B cell (primary cell): ENCODE results near the gene ASTN2. TPM values are rescaled to one million over a fixed set of nuclear protein-coding genes. Genes with fewer than 3 reads are reported as not detected.
"Not testable (repeated sequence)": the region's sequence is repeated elsewhere in the genome, so short reads cannot be mapped to it uniquely, and the experiment has no call there.

ENCODE experiments used
- ATAC-seq: fragments of 200-7000 bp; cut with Tn5 transposase; one replicate; pipeline ENCODE4 v1.10.0; 2021; ENCODE audit warnings: low read depth, mild to moderate bottlenecking, moderate number of reproducible peaks, moderate library complexity
- CTCF ChIA-PET: fragments of 350-600 bp; sonication (Branson Sonifier 250); formaldehyde crosslinking; loops from one replicate; lab custom pipeline; 2021; ENCODE audit warnings: antibody characterized with exemption, inconsistent platforms; lab: Charles Lee
- POLR2A ChIA-PET: fragments of 350-600 bp; sonication (Branson Sonifier 250); formaldehyde crosslinking; loops from one replicate; lab custom pipeline; 2021; ENCODE audit warnings: antibody characterized with exemption; lab: Charles Lee
- DNase-seq: peaks from one replicate; pipeline ENCODE4 v3.0.0; 2013
- H2AFZ ChIP-seq: 2 replicates; pipeline ENCODE4 v1.6.1; 2012; ENCODE audit warnings: mild to moderate bottlenecking, low read depth, low read length; ENCODE audit not compliant: insufficient read depth, poor library complexity, severe bottlenecking
- H3K27ac ChIP-seq, 2 donors: 1 replicate in 1 of 2; 2 replicates in 1 of 2; pipeline ENCODE4 v1.5.1; 2012 to 2013; ENCODE audit warnings: low read length in 2 of 2, mild to moderate bottlenecking in 2 of 2, moderate library complexity in 1 of 2
- H3K27me3 ChIP-seq, 4 experiments: fragments of 200-600 bp in 1 of 4; sonication (generic) in 1 of 4; replicated peaks in 1 of 4; 1 replicate in 2 of 4; 2 replicates in 2 of 4; pipeline versions ENCODE4 v1.6.1 to v1.7.0; 2013 to 2016; ENCODE audit warnings: low read length in 3 of 4, mild to moderate bottlenecking in 2 of 4, mixed read lengths in 1 of 4, moderate library complexity in 1 of 4; ENCODE audit not compliant: insufficient read depth in 4 of 4, control insufficient read depth in 3 of 4; ENCODE audit errors: control extremely low read depth in 1 of 4
- H3K36me3 ChIP-seq, 2 experiments: replicated peaks in 1 of 2; 1 replicate in 1 of 2; 2 replicates in 1 of 2; pipeline versions ENCODE4 v1.6.1 to v1.7.1; 2013; ENCODE audit warnings: low read length in 1 of 2; ENCODE audit not compliant: insufficient read depth in 2 of 2, control insufficient read depth in 1 of 2; ENCODE audit errors: control extremely low read depth in 1 of 2, extremely low read depth in 1 of 2
- H3K4me1 ChIP-seq, 2 donors: fragments of 200-600 bp in 1 of 2; sonication (generic) in 1 of 2; 1 replicate in 1 of 2; 2 replicates in 1 of 2; pipeline versions ENCODE4 v1.5.1 to v1.6.1; 2013 to 2017; ENCODE audit warnings: low read length in 2 of 2; ENCODE audit not compliant: control insufficient read depth in 2 of 2, insufficient read depth in 2 of 2
- H3K4me2 ChIP-seq: replicated peaks from 2 replicates; pipeline ENCODE3; 2012; ENCODE audit warnings: mild to moderate bottlenecking, low read depth, low read length; ENCODE audit not compliant: poor library complexity, severe bottlenecking
- H3K4me3 ChIP-seq, 5 experiments: fragments of 200-600 bp in 1 of 5; sonication (generic) in 1 of 5; 1 replicate in 3 of 5; 2 replicates in 2 of 5; pipeline versions ENCODE4 v1.5.1 to v1.7.0; 2011 to 2016; ENCODE audit warnings: low read length in 4 of 5, mild to moderate bottlenecking in 4 of 5, low read depth in 2 of 5, control low read depth in 1 of 5, moderate library complexity in 1 of 5; ENCODE audit not compliant: insufficient read depth in 1 of 5; ENCODE audit errors: control extremely low read depth in 1 of 5, extremely low read depth in 1 of 5
- H3K79me2 ChIP-seq: fragments of 200-600 bp; sonication (generic); one replicate; pipeline ENCODE4 v1.6.0; 2016; ENCODE audit warnings: low read length; ENCODE audit not compliant: control insufficient read depth, insufficient read depth
- H3K9ac ChIP-seq: fragments of 200-600 bp; sonication (generic); 2 replicates; pipeline ENCODE4 v1.6.1; 2017; ENCODE audit warnings: mild to moderate bottlenecking, low read length, moderate library complexity
- H3K9me3 ChIP-seq, 3 donors: one replicate each; pipeline versions ENCODE4 v1.6.1 to v1.7.1; 2013; ENCODE audit warnings: low read length in 2 of 3; ENCODE audit not compliant: control insufficient read depth in 2 of 3, insufficient read depth in 1 of 3; ENCODE audit errors: control extremely low read depth in 1 of 3
- H4K20me1 ChIP-seq: 2 replicates; pipeline ENCODE4 v1.6.0; 2012; ENCODE audit warnings: mild to moderate bottlenecking, low read length; ENCODE audit not compliant: insufficient read depth, control insufficient read depth, poor library complexity, severe bottlenecking
- H3K27ac Mint-ChIP-seq: one replicate; pipeline ENCODE4 v1.8.0; 2021; ENCODE audit warnings: mixed read lengths
- H3K27me3 Mint-ChIP-seq: one replicate; pipeline ENCODE4 v1.8.0; 2021; ENCODE audit warnings: mixed read lengths
- H3K4me1 Mint-ChIP-seq: one replicate; pipeline ENCODE4 v1.8.0; 2021; ENCODE audit warnings: mixed read lengths
- H3K4me3 Mint-ChIP-seq: one replicate; pipeline ENCODE4 v1.8.0; 2021; ENCODE audit warnings: mixed read lengths
- H3K9me3 Mint-ChIP-seq: one replicate; pipeline ENCODE4 v1.8.0; 2022; ENCODE audit warnings: mixed read lengths; ENCODE audit not compliant: insufficient read depth
- EZH2 ChIP-seq: IDR thresholded peaks from 2 replicates; pipeline ENCODE4 v1.6.1; 2012; ENCODE audit warnings: borderline replicate concordance, low read depth, mild to moderate bottlenecking, moderate library complexity, low read length; ENCODE audit not compliant: insufficient read depth, poor library complexity, severe bottlenecking
- WGBS: methylation state at CpG from one replicate; pipeline ENCODE4 v1.1.5; 2013; ENCODE audit warnings: missing lambda C conversion rate; ENCODE audit not compliant: insufficient coverage; 5-methylcytosine and 5-hydroxymethylcytosine counted together
- intact Hi-C: fragments of 100-400 bp; cut with micrococcal nuclease; formaldehyde crosslinking; loops from one replicate; pipeline ENCODE4 v1.10.0; 2022
- polyA plus RNA-seq: library from polyadenylated mRNA; depleted of rRNA; stranded (reverse); fragments of >200 nt; gene quantifications from 2 replicates; pipeline ENCODE4 v1.2.3, GENCODE V29; 2012
- total RNA-seq, 2 donors: library from RNA; stranded (reverse); fragments of 120-200 nt in 1 of 2; gene quantifications; 1 replicate in 1 of 2; 2 replicates in 1 of 2; pipeline versions ENCODE4 v1.2.3 to v1.2.4, GENCODE V29; 2013 to 2022
- TF ChIP-seq, protein P1 (sequence below): fragments of 200-600 bp; IDR thresholded peaks from one replicate; pipeline ENCODE4 v1.8.0; 2022; ENCODE audit warnings: antibody characterized with exemption, mild to moderate bottlenecking

Gene ASTN2
- total and polyA plus RNA-seq, 2 donors (not counting 1 experiment from before 2014, with no cell fraction given) = 1.2 to 3.6 TPM

GRCh38 chr9:116837018-116837989, 577.6 kb downstream of the ASTN2 start:
- DNase-seq (no peak), ATAC-seq (no peak)
- Histone ChIP-seq H3K4me2 (no peak overlapping the region), H3K9ac (no peak overlapping the region), H3K27ac (no peak overlapping the region), H3K4me3 (no peak overlapping the region), H2AFZ (no peak overlapping the region), H4K20me1 (no peaks in the 10 kb centered on the region), H3K36me3 (no peaks in the 10 kb centered on the region), H3K79me2 (no peaks in the 10 kb centered on the region), H3K4me1 (no peaks in the 10 kb centered on the region), H3K27me3 (peaks cover 0 to 2% (median 0%) of the 10 kb centered on the region in 4 experiments), H3K9me3 (peaks cover 0 to 6% (median 0%) of the 10 kb centered on the region in 3 donors)
- Mint-ChIP-seq H3K27ac (no peak overlapping the region), H3K4me3 (no peak overlapping the region), H3K27me3 (peaks cover 5% of the 10 kb centered on the region), H3K9me3 (no peaks in the 10 kb centered on the region), H3K4me1 (no peaks in the 10 kb centered on the region)
- WGBS = no CpG with 5 or more reads among the region's 5 CpGs
- intact Hi-C loops = no loop called here
- ChIA-PET POLR2A (no interaction called here), CTCF (no interaction called here)
- TF ChIP-seq, protein P1, sequence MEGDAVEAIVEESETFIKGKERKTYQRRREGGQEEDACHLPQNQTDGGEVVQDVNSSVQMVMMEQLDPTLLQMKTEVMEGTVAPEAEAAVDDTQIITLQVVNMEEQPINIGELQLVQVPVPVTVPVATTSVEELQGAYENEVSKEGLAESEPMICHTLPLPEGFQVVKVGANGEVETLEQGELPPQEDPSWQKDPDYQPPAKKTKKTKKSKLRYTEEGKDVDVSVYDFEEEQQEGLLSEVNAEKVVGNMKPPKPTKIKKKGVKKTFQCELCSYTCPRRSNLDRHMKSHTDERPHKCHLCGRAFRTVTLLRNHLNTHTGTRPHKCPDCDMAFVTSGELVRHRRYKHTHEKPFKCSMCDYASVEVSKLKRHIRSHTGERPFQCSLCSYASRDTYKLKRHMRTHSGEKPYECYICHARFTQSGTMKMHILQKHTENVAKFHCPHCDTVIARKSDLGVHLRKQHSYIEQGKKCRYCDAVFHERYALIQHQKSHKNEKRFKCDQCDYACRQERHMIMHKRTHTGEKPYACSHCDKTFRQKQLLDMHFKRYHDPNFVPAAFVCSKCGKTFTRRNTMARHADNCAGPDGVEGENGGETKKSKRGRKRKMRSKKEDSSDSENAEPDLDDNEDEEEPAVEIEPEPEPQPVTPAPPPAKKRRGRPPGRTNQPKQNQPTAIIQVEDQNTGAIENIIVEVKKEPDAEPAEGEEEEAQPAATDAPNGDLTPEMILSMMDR = no peak
- TF ChIP-seq EZH2 = no peak

DNA sequence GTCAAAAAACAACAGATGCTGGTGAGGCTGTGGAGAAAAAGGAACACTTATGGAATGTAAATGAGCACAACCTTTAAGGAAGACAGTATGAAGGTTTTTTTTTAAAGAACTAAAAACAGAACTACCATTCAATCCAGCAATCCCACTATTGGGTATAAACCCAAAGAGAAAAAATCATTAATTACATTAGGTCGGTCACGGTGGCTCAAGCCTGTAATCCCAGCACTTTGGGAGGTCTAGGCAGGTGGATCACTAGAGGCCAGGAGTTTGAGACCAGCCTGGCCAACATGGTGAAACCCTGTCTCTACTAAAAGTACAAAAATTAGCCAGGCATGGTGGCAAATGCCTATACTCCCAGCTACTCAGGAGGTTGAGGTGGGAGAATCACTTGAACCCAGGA, 584.5 kb downstream of the ASTN2 start:
- H3K4me1 Mint-ChIP-seq, H3K27ac Mint-ChIP-seq, ATAC-seq, CTCF ChIA-PET, H3K79me2 ChIP-seq, H3K27me3 Mint-ChIP-seq, H3K9me3 Mint-ChIP-seq, H4K20me1 ChIP-seq, H3K27ac ChIP-seq, H3K27me3 ChIP-seq, H2AFZ ChIP-seq, H3K4me1 ChIP-seq, POLR2A ChIA-PET, intact Hi-C loops, H3K4me2 ChIP-seq, H3K9ac ChIP-seq, DNase-seq, H3K4me3 Mint-ChIP-seq, H3K36me3 ChIP-seq, H3K4me3 ChIP-seq, H3K9me3 ChIP-seq: not testable (repeated sequence)
- no CpG with 5 or more reads among the region's 2 CpGs for WGBS
